Liver (tissue), 9 donors: ENCODE data around the gene PRIMA1. TPM values are rescaled to one million over a fixed set of nuclear protein-coding genes. Genes with fewer than 3 reads are reported as not detected.

Experiments
- DNase-seq: peaks from one replicate; pipeline ENCODE4 v3.0.0-alpha.2; 2017; ENCODE audit warnings: low spot score
- H3K27ac ChIP-seq, 2 donors: one replicate each; pipeline ENCODE4 v1.7.0; 2013; ENCODE audit warnings: inconsistent platforms in 2 of 2, low read length in 2 of 2, control low read depth in 1 of 2, low read depth in 1 of 2, mild to moderate bottlenecking in 1 of 2
- H3K27me3 ChIP-seq, 4 donors: one replicate each; pipeline versions ENCODE4 v1.6.1 to v1.7.0; 2013; ENCODE audit warnings: low read length in 3 of 4, inconsistent platforms in 1 of 4, mild to moderate bottlenecking in 1 of 4, moderate library complexity in 1 of 4; ENCODE audit not compliant: control insufficient read depth in 4 of 4, insufficient read depth in 4 of 4
- H3K36me3 ChIP-seq, 4 donors: one replicate each; pipeline versions ENCODE4 v1.6.1 to v1.7.0; 2013; ENCODE audit warnings: low read length in 3 of 4, mild to moderate bottlenecking in 3 of 4, low read depth in 1 of 4, moderate library complexity in 1 of 4; ENCODE audit not compliant: control insufficient read depth in 4 of 4, insufficient read depth in 3 of 4
- H3K4me1 ChIP-seq, 4 donors: one replicate each; pipeline versions ENCODE4 v1.6.1 to v1.7.0; 2013; ENCODE audit warnings: low read length in 3 of 4, mild to moderate bottlenecking in 3 of 4, moderate library complexity in 1 of 4; ENCODE audit not compliant: control insufficient read depth in 4 of 4, insufficient read depth in 4 of 4
- H3K4me3 ChIP-seq, 3 donors: one replicate each; pipeline versions ENCODE4 v1.6.1 to v1.7.0; 2013; ENCODE audit warnings: low read length in 3 of 3, control low read depth in 1 of 3, low read depth in 1 of 3, mild to moderate bottlenecking in 1 of 3
- H3K9ac ChIP-seq, 2 donors: one replicate each; pipeline ENCODE4 v1.7.0; 2013; ENCODE audit warnings: low read length in 2 of 2, mild to moderate bottlenecking in 2 of 2, moderate library complexity in 2 of 2, control low read depth in 1 of 2, low read depth in 1 of 2
- H3K9me3 ChIP-seq, 4 donors: one replicate each; pipeline versions ENCODE4 v1.6.1 to v1.7.0; 2013; ENCODE audit warnings: low read length in 3 of 4; ENCODE audit not compliant: control insufficient read depth in 4 of 4
- ATF3 ChIP-seq: IDR thresholded peaks from 2 replicates; pipeline ENCODE4 v1.6.1; 2016; ENCODE audit warnings: antibody characterized with exemption
- CTCF ChIP-seq: fragments of 150-350 bp; IDR thresholded peaks from 2 replicates; pipeline ENCODE4 v1.5.1; 2017; ENCODE audit warnings: improper control_type of control experiment, low read depth, low read length; ENCODE audit not compliant: missing input control
- EGR1 ChIP-seq, 2 donors: IDR thresholded peaks; 2 replicates each; pipeline ENCODE4 v1.6.1; 2016 to 2018; ENCODE audit warnings: antibody characterized with exemption in 2 of 2, low read depth in 2 of 2
- FOXA1 ChIP-seq: IDR thresholded peaks from 2 replicates; pipeline ENCODE4 v1.6.1; 2016; ENCODE audit warnings: antibody characterized with exemption
- FOXA2 ChIP-seq: IDR thresholded peaks from 2 replicates; pipeline ENCODE4 v1.6.1; 2016; ENCODE audit warnings: antibody characterized with exemption
- GABPA ChIP-seq, 2 donors: IDR thresholded peaks in 1 of 2; conservative IDR thresholded peaks in 1 of 2; 2 replicates each; pipeline ENCODE4 v1.6.1; 2016; ENCODE audit warnings: antibody characterized with exemption in 2 of 2, mild to moderate bottlenecking in 1 of 2, moderate library complexity in 1 of 2
- HNF4A ChIP-seq, 2 donors: conservative IDR thresholded peaks; 2 replicates each; pipeline ENCODE4 v1.6.1; 2016; ENCODE audit warnings: antibody characterized with exemption in 2 of 2, mild to moderate bottlenecking in 2 of 2
- HNF4G ChIP-seq: IDR thresholded peaks from 2 replicates; pipeline ENCODE4 v1.6.1; 2016; ENCODE audit warnings: antibody characterized with exemption
- JUND ChIP-seq, 2 donors: IDR thresholded peaks; 2 replicates each; pipeline ENCODE4 v1.6.1; 2016; ENCODE audit warnings: antibody characterized with exemption in 2 of 2
- MAX ChIP-seq: IDR thresholded peaks from 2 replicates; pipeline ENCODE4 v1.6.1; 2016; ENCODE audit warnings: antibody characterized with exemption
- NR2F2 ChIP-seq: IDR thresholded peaks from 2 replicates; pipeline ENCODE4 v1.6.1; 2016; ENCODE audit warnings: antibody characterized with exemption
- RXRA ChIP-seq, 2 donors: IDR thresholded peaks; 2 replicates each; pipeline ENCODE4 v1.6.1; 2017 to 2018; ENCODE audit warnings: antibody characterized with exemption in 2 of 2, mild to moderate bottlenecking in 1 of 2
- SP1 ChIP-seq: IDR thresholded peaks from 2 replicates; pipeline ENCODE4 v1.6.1; 2018; ENCODE audit warnings: antibody characterized with exemption, mild to moderate bottlenecking
- YY1 ChIP-seq: IDR thresholded peaks from 2 replicates; pipeline ENCODE4 v1.6.1; 2016; ENCODE audit warnings: antibody characterized with exemption, mild to moderate bottlenecking
- WGBS: extraction: QIAGEN DNeasy Blood & Tissue Kit; methylation state at CpG from one replicate; pipeline ENCODE4 v1.1.7; 2013; 5-methylcytosine and 5-hydroxymethylcytosine counted together
- polyA plus RNA-seq, 2 donors: library from polyadenylated mRNA; stranded (reverse) in 1 of 2; unstranded in 1 of 2; fragments of 200-250 nt in 1 of 2; fragments of >200 nt in 1 of 2; fragmentation: Nextera tagmentation in 1 of 2; extraction: Ambion mirVana in 1 of 2; gene quantifications; one replicate each; pipeline versions ENCODE4 v1.2.1 to v1.2.3, GENCODE V29; 2013 to 2015
- total RNA-seq, 2 donors: library from RNA; depleted of rRNA; stranded (reverse); fragments of >200 nt; gene quantifications; one replicate each; pipeline ENCODE4 v1.2.3, GENCODE V29; 2014
- TF ChIP-seq, protein P1 (sequence below): IDR thresholded peaks from 2 replicates; pipeline ENCODE4 v1.6.1; 2016; ENCODE audit warnings: antibody characterized with exemption
- donor health status: healthy.
- donor health status: healthy.
- donor health status: healthy.
- donor health status: healthy.
- donor health status: healthy.

PRIMA1 gene
- total and polyA plus RNA-seq, 4 donors = 0.08 to 0.38 (median 0.13) TPM; not detected in 1

GRCh38 chr14:93778856-93779629 lies 9.2 kb downstream of the PRIMA1 start:
- no peaks in the 10 kb centered on the region for H3K36me3 ChIP-seq
- H3K4me1 ChIP-seq = no peaks in the 10 kb centered on the region
- 66% methylated on average over 20 of the region's 20 CpGs for WGBS
- no peak overlapping the region for H3K9ac ChIP-seq
- no peak for TF ChIP-seq FOXA1
- no peaks in the 10 kb centered on the region for H3K9me3 ChIP-seq
- no peak for DNase-seq
- H3K27ac ChIP-seq = no peak overlapping the region
- no peak overlapping the region for H3K4me3 ChIP-seq
- H3K27me3 ChIP-seq = peaks cover 0 to 5% (median 0%) of the 10 kb centered on the region in 4 donors

- Histone ChIP-seq H3K4me3 (no peak overlapping the region), H3K36me3 (no peaks in the 10 kb centered on the region), H3K9ac (no peak overlapping the region), H3K9me3 (no peaks in the 10 kb centered on the region), H3K27me3 (peaks cover 0 to 5% (median 0%) of the 10 kb centered on the region in 4 donors), H3K27ac (no peak overlapping the region), H3K4me1 (no peaks in the 10 kb centered on the region)
- 43% methylated on average over 8 of the region's 8 CpGs for whole genome bisulfite sequencing
- DNase-seq = no peak
- TF ChIP-seq ATF3 = no peak
- no peak for TF ChIP-seq CTCF
- TF ChIP-seq HNF4G = no peak
- no peak for TF ChIP-seq NR2F2
- TF ChIP-seq, protein P1, sequence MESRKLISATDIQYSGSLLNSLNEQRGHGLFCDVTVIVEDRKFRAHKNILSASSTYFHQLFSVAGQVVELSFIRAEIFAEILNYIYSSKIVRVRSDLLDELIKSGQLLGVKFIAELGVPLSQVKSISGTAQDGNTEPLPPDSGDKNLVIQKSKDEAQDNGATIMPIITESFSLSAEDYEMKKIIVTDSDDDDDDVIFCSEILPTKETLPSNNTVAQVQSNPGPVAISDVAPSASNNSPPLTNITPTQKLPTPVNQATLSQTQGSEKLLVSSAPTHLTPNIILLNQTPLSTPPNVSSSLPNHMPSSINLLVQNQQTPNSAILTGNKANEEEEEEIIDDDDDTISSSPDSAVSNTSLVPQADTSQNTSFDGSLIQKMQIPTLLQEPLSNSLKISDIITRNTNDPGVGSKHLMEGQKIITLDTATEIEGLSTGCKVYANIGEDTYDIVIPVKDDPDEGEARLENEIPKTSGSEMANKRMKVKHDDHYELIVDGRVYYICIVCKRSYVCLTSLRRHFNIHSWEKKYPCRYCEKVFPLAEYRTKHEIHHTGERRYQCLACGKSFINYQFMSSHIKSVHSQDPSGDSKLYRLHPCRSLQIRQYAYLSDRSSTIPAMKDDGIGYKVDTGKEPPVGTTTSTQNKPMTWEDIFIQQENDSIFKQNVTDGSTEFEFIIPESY = no peak
- no peak for TF ChIP-seq MAX
- no peak for TF ChIP-seq EGR1 (IDR thresholded peaks at IDR 0.05; ENCODE audit: low read depth in 2 of 2)
- TF ChIP-seq HNF4A (conservative IDR thresholded peaks at IDR 0.05) = no peak
- no peak for TF ChIP-seq GABPA (IDR thresholded peaks at IDR 0.05 in 1 of 2, conservative IDR thresholded peaks at IDR 0.05 in 1 of 2)
These were observed 9.8 kb downstream of the PRIMA1 start for GRCh38 chr14:93778453-93778852.

DNA sequence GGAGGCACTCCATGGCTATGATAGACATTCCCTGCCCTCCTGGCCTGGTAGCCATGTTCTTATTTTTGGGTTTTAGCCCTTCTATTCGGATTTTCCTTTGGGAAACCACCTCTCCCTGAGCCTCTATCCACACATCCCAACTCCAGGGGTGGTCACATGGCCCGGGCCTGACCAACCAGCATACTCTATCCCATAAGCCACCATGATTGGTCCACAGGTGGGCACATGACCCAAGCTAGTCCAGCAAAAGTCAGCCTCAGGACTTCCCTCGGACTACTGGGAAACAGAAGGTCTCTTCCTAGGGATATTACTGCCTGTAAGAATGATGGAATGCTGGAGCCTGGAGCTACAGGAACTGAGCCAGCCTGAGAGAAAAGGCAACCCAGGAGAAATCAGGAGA lies 12.5 kb downstream of the PRIMA1 start:
- Histone ChIP-seq H3K27ac (no peak overlapping the region), H3K27me3 (peaks cover 0 to 3% (median 0%) of the 10 kb centered on the region in 4 donors), H3K36me3 (no peaks in the 10 kb centered on the region), H3K4me3 (no peak overlapping the region), H3K9ac (no peak overlapping the region), H3K4me1 (no peaks in the 10 kb centered on the region), H3K9me3 (peaks cover 0 to 2% (median 0%) of the 10 kb centered on the region in 4 donors)
- WGBS = 72% methylated on average over 3 of the region's 3 CpGs
- no peak for TF ChIP-seq ATF3
- TF ChIP-seq CTCF = no peak
- TF ChIP-seq SP1 = no peak
- TF ChIP-seq RXRA (IDR thresholded peaks at IDR 0.05) = no peak
- no peak for TF ChIP-seq EGR1 (IDR thresholded peaks at IDR 0.05; ENCODE audit: low read depth in 2 of 2)
- TF ChIP-seq JUND (IDR thresholded peaks at IDR 0.05) = no peak
- TF ChIP-seq, protein P1 = no peak
- no peak for TF ChIP-seq FOXA2
- no peak for TF ChIP-seq MAX
- no peak for TF ChIP-seq FOXA1
- TF ChIP-seq YY1 = no peak
- TF ChIP-seq HNF4G = no peak
- no peak for TF ChIP-seq HNF4A (conservative IDR thresholded peaks at IDR 0.05)
- DNase-seq = no peak
